ENCODE results near the gene MAGEA8.
"Not testable (repeated sequence)": the region's sequence is repeated elsewhere in the genome, so short reads cannot be mapped to it uniquely, and the experiment has no call there.

Gene MAGEA8

GRCh38 chrX:149908308-149908707, 27.3 kb downstream of the MAGEA8 start:
- no peak for DNase-seq

- no peak for DNase-seq
Measured at GRCh38 chrX:149908727-149909126, 27.7 kb downstream of the MAGEA8 start.

GRCh38 chrX:149909324-149910177, 28.6 kb downstream of the MAGEA8 start:
- DNase-seq, result no peak

- DNase-seq, result peak; percentile 56
Measured at GRCh38 chrX:149910178-149910695, 29.3 kb downstream of the MAGEA8 start.

- no peak for DNase-seq
Measured at GRCh38 chrX:149916745-149917392, 35.9 kb downstream of the MAGEA8 start.

GRCh38 chrX:149923836-149924235, 42.9 kb downstream of the MAGEA8 start:
- not testable (repeated sequence) for DNase-seq

- DNase-seq, result not testable (repeated sequence)
Measured at GRCh38 chrX:149924434-149924833, 43.5 kb downstream of the MAGEA8 start.

GRCh38 chrX:149927245-149927963, 46.4 kb downstream of the MAGEA8 start:
- DNase-seq, result not testable (repeated sequence)

- DNase-seq, result not testable (repeated sequence)
Measured at GRCh38 chrX:149927964-149928258, 46.9 kb downstream of the MAGEA8 start.

- not testable (repeated sequence) for DNase-seq
Measured at GRCh38 chrX:149928635-149929034, 47.7 kb downstream of the MAGEA8 start.

GRCh38 chrX:149929400-149929799, 48.4 kb downstream of the MAGEA8 start, which contains the start of gene HSFX4:
TSS of gene HSFX4 (plus strand) at chrX:149929573. CDS start at chrX:149929645, 72 bp downstream.
- DNase-seq, result not testable (repeated sequence)

GRCh38 chrX:149931355-149931754, 50.4 kb downstream of the MAGEA8 start:
- not testable (repeated sequence) for DNase-seq

- DNase-seq, result not testable (repeated sequence)
Measured at GRCh38 chrX:149932150-149932549, 51.2 kb downstream of the MAGEA8 start.

- not testable (repeated sequence) for DNase-seq
Measured at GRCh38 chrX:149932970-149933369, 52.0 kb downstream of the MAGEA8 start.

GRCh38 chrX:149933547-149933946, 52.6 kb downstream of the MAGEA8 start:
- not testable (repeated sequence) for DNase-seq
